ENCODE data around the gene CDHR4.

DNA sequence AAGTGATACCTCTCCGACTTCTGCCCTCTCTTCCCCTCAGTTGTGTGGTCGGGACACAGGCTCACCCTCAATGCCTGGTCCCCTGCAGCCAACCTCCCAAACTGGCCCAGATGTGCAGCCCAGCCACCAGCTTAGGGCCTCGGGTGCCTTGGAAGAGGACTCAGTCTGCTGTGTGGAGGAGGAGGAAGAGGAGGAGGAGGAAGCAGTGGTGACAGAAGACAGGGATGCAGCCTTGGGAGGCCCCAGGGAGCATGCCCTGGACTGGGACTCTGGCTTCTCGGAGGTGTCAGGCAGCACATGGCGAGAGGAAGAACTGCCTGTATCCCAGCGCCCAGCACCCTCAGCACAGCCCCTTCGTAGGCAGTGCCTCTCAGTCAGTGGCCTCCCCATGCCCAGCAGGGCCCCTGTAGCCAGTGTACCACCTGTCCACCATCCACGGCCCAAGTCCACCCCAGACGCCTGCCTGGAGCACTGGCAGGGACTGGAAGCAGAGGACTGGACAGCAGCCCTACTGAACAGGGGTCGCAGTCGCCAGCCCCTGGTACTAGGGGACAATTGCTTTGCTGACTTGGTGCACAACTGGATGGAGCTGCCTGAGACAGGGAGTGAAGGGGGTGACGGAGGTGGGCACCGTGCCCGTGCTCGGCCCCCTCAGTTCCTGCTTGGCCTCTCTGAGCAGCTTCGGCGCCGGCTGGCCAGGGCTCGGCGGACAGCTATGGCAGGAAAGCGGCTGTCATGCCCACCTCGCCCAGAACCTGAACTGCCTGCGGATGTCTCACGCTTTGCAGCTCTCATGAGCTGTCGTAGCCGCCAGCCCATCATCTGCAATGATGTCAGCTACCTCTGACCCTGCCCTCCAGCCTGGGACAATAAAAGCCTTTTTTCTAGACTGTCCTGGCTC is 4.7 kb upstream of the CDHR4 start:
- TF ChIP-seq, protein P1, sequence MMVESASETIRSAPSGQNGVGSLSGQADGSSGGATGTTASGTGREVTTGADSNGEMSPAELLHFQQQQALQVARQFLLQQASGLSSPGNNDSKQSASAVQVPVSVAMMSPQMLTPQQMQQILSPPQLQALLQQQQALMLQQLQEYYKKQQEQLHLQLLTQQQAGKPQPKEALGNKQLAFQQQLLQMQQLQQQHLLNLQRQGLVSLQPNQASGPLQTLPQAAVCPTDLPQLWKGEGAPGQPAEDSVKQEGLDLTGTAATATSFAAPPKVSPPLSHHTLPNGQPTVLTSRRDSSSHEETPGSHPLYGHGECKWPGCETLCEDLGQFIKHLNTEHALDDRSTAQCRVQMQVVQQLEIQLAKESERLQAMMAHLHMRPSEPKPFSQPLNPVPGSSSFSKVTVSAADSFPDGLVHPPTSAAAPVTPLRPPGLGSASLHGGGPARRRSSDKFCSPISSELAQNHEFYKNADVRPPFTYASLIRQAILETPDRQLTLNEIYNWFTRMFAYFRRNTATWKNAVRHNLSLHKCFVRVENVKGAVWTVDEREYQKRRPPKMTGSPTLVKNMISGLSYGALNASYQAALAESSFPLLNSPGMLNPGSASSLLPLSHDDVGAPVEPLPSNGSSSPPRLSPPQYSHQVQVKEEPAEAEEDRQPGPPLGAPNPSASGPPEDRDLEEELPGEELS (CRISPR knock-in tag; IDR thresholded peaks at IDR 0.05): no peak
- TF ChIP-seq, protein P2, sequence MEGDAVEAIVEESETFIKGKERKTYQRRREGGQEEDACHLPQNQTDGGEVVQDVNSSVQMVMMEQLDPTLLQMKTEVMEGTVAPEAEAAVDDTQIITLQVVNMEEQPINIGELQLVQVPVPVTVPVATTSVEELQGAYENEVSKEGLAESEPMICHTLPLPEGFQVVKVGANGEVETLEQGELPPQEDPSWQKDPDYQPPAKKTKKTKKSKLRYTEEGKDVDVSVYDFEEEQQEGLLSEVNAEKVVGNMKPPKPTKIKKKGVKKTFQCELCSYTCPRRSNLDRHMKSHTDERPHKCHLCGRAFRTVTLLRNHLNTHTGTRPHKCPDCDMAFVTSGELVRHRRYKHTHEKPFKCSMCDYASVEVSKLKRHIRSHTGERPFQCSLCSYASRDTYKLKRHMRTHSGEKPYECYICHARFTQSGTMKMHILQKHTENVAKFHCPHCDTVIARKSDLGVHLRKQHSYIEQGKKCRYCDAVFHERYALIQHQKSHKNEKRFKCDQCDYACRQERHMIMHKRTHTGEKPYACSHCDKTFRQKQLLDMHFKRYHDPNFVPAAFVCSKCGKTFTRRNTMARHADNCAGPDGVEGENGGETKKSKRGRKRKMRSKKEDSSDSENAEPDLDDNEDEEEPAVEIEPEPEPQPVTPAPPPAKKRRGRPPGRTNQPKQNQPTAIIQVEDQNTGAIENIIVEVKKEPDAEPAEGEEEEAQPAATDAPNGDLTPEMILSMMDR (IDR thresholded peaks at IDR 0.05): no peak
